CD4-positive, alpha-beta T cell treated with Interleukin-6 for 4 hours (primary cell): ENCODE results near the gene DUOX1.
"Not testable (repeated sequence)": the region's sequence is repeated elsewhere in the genome, so short reads cannot be mapped to it uniquely, and the experiment has no call there.

Experiments used
- DNase-seq: peaks from one replicate; pipeline ENCODE4 v3.0.0-alpha.2; 2020; ENCODE audit warnings: mixed read lengths

The DUOX1 gene

DNA sequence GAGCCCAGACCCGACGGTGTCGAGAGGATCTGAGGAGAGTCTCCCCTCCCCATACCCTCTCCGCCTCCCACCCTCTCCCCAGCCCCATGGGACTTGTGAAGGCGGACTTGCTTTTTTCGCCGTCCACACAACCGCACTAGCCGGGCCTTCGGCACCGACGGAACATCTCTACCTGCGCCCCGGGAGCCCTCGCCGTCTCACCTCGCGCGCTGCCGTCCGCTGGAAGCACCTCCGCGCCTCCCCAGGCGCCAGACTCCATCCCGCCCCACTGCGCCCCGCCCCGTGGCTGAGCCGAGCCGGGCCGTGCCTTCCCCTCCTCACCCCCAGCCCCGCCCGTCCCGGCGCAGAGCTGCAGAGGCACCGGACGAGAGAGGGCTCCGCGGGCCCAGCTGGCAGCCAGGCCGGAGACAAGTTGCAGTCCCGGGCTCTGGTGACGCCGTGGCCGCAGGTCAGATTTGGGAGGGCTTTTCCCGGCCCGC, at the start of gene DUOX1, which contains the start of gene DUOXA1:
TSS of gene DUOX1 (plus strand) at position 344 of the 479 bp plus-strand sequence. CDS start 1,973 bp downstream, outside the sequence.
TSS of gene DUOXA1 (minus strand) at position 229 of the 479 bp plus-strand sequence. CDS start 6,865 bp downstream, outside the sequence.
- DNase-seq, result peak; percentile 43

DNA sequence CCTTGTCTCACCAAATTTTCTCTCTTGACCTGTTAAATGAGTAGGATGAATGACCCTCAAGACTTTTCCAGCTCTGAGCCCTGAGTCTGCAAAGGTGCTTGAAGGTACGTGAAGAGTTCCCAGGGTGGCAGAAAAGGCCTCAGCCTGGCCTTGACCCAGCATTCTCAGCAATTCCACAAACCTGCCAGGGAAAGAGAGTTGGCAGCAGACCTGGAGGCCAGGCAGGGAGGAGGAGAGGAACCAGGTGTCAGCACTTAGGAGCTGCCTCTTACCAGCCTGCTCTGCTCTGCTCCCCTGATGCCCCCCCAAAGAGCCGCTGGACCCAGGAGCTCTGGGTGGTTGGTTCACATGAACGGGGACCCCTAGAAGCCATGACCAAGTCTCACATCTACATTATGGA, 49.2 kb upstream of the DUOX1 start:
- not testable (repeated sequence) for DNase-seq

DNA sequence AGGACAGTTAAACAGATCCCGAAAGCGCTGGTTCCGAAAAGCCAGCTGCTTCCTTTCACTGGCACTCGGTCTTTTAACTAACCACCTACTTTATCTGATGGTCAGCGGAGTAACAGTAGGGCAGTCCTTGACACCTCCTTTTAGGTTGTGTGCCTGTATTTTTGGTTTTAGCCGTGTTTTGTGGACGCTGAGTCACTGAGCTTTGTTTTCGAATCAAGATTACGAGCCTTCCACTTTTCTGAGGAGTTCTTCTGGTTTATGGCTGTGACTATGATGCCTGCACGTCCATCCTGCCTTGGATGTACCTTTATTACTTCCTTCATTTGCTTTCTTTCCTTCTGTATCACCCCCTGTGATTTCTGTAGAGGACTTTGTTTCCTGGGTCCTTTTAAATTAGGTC, 47.4 kb upstream of the DUOX1 start:
- not testable (repeated sequence) for DNase-seq

DNA sequence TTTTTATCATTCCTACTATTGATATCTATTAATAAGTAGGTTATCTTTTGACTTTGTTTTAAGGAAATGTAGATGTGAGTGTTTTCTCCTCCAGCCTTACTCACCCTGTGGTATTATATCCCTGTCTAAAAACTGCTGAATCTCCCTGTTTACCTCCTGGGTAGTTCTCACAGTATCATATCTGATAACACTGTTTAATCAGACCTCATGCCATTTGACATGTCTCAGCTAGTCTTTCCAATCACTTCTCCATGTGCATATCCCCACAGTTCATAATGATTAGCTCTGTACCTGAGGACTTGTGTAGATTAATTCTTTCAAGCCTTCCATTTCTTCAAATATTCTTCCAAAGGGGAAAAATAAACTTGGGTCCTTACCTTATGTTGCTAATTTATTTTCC, 46.6 kb upstream of the DUOX1 start:
- no peak for DNase-seq

DNA sequence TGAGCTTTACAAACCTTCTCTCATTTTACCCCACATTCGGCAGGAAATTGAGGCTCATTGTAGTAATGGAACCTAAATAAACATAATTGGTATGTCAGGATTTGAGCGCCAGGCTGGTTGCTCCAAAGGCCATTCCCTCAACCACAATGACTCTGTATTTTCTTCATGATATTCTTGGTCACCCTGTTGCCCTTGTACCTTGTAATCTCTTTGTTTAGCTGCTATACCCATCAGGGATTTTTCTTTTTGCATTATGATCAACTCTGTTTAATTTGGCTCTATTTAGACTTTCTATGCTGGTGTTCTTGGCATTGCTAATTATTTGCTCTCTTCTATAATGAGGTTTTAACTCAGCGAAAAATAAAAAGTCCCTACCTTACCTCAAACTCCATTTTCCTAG, 45.6 kb upstream of the DUOX1 start:
- DNase-seq, result no peak

DNA sequence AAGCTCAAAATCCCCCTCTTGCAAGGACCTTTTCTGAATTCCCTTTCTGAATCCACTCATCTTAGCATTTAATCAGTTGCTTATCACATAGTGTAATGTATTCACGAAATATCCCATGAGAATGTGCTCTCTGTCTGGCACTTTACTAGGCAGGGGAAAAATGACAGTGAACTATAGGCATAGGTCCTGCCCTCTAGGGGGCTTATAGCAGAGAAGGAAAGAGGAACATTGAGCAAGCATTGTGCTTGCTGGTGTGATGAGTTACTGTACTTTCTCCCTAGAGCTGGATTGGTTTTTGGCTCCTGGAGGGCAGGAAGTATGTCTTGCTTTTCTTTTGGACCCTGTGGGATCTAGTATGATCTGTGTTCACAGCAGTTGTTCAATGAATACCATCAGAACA, 42.3 kb upstream of the DUOX1 start:
- no peak for DNase-seq

DNA sequence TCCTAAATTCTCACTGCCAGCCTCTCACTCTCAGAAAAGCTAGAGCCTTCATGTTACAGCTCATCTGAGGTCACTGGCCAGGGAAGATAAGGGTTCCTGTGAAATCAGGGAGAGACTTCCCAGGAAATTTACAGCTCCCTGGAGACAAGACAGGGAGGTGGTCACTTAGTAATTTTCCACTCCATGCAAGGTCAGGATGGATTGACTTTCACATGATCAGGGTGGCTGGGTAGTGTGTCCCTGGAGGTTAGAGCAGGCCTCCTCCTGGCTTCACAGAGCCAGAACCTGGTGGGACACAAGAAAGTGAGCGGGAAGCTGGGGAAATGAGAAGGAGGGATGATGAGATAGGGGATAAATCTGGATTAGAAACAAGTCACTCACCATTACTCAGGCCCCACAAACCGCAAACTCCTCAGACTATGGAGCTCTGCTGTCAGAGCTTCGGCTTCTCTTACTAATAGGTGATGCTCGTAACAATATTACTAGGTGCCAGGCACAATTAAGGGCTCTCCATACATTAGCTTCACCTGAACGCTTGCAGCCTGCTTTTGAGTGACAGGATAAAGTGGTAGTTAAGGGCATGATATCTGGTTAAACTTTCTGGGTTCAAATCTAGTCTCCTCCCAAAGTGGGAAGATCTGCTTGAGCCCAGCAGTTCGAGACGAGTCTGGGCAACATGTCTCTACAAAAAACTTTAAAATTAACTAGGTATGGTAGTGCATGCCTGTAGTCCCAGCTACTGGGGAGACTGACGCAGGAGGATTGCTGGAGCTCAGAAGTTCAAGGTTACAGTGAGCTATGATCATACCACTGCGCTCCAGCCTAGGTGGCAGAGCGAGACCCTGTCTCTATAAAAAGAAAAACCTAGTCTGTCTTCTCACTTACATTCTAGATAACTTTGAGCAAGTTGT, 40.7 kb upstream of the DUOX1 start:
- DNase-seq, result no peak

DNA sequence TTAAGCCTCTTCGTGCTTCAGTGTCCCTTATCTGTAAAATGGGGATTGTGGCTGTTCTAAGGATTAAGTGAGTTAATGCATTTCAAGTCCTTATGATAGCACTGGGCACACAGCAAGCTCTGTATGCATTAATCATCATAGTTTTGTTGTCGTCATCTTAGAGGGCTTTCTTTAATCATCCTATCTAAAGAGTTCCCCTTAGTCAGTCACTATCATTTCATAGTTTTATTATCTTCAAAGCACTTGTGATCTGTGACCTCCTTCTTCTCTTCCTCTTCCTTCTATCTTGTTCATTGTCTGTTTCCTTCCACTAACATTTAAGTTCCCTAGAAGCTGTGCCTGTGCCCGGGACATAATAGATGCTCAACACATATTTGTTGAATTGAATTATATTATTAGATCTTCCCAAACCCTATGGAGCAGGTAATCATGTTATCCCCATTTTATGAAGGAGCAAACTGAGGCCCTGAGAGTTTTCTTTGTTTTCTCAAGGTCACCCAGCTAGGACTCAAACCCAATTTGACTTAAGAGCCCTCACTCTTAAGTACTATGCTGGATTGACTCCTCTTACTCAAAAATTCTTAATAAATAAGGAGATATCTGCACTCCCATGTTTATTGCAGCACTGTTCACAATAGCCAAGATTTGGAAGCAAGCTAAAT, 40.0 kb upstream of the DUOX1 start:
- no peak for DNase-seq

DNA sequence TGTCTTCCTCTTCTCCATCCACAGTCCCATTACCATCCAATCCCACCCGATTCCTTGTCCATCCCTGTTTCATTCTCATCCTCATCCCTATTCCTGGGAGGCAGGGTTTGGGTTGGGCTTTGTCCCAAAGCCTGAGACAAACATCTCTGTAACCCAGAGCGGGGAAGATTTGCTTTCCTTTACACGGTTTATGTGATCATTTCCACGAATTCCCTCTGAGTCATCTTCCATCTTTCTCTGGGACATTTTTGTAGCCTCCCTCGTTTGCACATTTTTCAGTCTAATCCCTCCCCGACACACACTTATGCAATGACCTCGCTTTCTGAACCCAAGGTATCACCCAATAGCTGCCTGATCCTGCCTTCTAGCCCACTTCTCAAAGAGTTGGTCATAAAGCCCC, 38.6 kb upstream of the DUOX1 start:
- no peak for DNase-seq

DNA sequence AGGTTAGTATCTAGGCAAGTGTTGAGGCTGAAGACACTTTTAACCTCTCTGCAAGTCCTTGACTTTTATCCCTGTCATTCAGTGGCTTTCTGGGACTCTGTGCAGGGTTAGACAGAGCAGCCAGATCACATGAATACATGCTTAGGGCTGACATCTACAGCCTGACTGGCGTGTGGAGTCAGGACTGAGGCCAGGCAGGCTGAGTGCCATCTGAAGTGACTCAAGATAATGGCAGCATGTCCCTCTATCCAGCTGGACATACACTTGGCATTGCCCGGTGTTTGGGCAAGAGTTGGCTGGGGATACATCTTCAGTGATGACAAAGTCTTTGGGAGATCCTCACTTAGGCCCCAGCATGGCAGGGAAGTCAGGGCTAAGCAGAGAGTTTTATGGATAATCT, 38.2 kb upstream of the DUOX1 start:
- DNase-seq, result no peak

DNA sequence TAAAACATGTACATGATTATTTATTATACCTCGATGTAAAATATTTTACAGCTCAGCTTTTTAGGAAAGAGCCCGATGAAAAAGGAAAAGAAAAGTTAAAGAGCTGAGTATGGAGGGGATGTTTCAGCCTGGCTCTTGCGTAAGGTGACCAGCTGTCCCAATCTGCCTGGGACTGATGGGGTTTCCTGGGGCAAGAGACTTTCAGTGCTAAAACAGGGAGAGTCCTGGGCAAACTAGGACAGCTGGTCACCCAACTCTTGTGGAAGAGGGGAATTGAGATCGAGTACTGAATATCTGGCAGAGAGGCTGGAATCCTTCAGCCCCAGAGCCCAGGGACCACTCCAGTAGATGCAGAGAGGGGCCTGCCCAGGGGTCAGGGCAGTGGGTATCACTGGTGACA, 36.8 kb upstream of the DUOX1 start:
- no peak for DNase-seq

DNA sequence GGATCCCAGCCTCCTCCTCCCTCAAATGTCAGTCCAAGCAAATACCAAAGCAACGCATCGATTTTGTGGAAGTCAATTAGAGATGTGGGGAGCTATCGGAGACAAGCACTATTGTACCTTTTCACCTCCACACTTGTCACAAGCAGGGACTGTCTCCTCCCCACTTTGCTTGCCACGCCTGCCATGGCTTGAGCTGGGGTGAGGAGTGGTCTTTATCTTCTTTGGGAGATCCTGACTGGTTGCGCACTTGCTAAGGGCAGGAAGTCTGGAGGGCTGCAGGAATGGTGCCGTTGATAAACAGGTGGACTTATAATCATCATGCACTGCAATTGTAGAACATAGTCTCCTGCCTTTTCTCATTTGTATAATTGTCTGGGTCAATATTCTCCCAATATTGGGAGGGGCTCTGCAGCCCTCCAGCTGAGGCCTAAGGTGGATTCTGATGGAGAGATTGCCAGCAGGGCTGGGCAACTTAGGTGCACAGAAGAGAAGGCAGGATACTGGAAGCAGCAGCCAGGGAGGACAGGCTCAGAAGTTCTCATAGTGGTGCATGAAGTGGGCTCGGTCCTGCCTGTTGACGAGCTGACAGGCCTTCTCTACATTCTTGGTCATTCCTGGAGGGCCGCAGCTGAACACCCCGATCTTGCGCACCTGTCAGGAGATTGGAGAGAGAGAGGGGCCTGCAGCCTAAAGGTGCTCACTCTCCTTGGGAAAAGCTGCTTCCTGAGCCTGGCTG, 36.0 kb upstream of the DUOX1 start:
- no peak for DNase-seq

DNA sequence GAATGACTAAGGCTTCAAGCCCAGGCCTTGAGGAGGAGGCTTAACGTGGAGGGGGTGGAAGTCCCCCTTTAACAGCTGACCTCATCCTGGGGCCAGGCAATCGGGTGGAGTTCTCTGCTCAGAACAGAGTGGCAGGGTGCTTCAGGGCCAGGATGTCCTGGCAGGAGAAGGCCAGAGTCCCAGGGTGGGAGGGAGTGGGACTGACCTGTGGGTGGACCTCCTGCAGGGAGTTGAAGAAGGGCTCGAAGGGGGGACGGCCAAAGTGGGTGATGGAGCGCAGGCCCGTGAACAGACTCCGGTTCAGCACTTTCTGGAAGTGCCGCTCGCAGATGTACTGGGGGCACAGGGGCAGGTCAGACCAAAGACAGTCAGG, 35.5 kb upstream of the DUOX1 start:
- no peak for DNase-seq

DNA sequence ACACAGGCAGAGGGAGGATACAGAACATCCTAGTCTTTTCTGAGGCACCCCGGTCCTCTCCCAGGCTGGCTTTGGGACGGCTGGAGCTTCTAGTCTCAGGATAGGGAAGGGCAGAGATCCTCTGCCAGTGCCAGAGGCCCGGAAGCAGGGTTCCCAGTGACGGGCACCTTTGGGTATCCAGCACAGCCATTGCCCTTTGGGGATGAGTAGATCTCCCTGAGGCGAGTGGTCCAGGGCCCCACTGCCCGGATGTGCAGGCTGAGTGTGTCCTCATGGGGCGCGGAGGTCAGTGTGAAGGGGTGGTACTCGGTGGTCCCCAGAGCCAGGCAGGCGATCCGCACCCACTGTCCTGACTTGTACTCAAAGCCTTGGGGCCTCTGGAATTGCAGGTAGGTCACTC, 34.1 kb upstream of the DUOX1 start:
- no peak for DNase-seq

DNA sequence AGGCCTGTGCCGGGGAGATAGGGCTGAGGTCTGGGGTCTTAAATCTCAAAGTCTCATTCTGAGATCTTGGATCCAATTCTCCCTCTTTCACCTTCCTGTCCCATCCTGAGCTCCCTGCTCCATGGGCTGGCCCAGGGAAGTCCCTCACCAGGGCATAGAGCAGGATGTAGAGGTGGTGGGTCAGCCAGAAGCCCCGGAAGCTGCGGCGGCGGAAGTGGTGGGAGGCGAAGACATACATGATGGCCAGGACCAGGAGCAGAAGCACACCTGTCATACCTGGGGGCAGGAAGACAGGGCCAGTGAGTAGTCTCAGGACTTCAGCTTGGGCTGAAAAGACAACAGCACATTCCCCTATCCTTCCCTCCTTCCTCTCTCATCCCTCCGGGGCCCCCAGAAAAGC, 32.3 kb upstream of the DUOX1 start:
- no peak for DNase-seq

DNA sequence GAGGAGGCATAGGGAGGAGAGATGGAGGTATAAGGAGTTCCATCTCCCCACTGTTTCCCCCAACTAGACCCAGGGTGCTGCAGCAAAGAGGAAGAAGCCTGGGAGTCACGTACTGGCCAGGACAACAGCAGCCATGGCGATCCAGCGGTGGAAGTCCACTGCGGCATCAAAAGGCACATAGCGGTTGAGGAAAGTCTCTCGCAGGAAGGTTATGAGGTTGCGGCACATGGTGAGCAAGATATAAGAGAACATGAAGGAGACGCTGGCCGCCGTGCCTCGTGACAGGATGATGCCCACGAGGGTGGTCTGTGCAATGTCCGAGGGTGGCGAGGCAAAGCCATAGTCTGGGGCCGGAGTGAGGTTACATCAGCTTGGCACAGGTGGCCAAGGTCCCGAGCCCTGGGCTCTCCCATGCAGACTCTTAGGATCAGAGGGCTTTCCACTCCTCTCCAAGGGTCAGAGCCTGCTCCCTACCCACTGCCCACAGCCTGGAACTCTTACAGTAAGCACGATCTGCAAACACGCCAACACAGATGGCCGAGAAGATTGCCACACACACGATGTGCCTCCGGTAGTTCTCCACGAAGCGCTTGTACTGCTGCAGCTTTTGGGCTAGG, 30.1 kb upstream of the DUOX1 start:
- DNase-seq, result no peak

DNA sequence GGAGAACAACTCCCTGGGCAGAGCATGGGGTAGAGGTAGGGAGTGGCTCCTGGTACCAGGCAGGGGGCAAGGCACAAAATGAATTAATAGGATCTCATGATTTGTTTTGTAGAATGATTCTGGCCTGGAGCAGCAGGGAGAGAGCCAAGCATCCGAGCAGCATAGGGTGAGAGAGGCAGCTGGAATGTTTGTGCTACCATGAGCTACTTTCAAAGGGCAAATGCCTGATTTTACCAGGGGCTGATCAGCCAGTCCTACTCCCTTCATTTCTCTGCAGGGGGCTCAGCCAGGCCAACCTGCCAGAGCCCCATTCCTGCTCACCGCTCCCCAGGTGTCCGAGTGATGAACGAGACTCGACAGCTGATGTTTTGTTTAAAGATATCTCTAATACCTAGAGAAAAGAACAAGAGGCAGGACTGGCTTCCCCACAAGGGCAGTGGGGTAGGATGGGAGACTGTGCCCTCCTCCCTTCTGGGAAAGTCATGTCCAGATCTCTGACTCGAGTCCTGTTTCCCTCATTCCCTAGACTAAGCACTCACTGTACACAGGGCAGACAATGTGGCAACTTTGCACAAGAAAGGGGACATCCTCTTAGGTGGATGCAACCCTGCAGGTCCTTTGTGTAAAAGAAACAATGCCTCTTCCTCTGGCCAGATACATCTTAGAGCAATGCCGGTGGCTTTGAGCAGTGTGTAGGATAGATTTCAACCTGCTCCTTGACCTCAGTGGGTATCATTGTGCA, 28.7 kb upstream of the DUOX1 start:
- no peak for DNase-seq

DNA sequence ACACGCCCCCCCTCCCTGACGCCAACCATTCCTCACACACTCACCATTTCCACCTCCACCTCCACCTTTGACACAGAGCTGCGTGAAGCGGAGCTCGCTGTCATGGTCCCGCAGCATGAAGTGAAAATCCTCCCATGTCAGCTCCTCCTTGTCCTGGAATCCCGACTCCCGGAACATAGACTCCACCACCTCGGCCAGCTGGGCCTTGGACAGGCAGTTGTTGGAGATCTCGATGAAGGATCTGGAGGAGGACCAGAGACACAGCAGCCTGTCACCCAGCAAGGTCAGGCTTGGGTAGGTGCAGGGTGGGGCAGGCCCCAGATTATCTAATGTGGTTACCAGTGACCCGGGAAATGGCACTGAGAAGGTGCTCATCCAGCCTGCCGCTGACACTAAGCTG, 28.0 kb upstream of the DUOX1 start:
- no peak for DNase-seq

DNA sequence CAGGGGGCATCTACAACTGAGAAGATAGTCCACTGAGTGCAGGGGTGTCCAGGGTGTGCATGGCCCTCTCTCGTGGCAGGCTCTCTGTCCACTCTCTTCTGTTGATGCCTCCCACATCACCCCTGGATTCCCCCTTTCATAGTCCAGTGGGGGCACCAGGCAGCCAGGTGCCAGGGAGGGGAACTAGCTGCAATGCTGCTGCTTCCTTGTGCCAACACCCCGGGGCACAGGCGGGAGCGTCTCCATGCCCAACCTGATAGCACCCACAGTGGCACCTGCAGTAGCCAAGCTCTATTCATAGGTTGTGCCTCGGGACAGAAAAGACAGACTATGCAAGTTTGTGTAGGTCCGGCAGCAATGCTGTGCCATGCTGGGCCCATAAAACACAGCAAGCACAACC, 27.6 kb upstream of the DUOX1 start:
- DNase-seq, result no peak

DNA sequence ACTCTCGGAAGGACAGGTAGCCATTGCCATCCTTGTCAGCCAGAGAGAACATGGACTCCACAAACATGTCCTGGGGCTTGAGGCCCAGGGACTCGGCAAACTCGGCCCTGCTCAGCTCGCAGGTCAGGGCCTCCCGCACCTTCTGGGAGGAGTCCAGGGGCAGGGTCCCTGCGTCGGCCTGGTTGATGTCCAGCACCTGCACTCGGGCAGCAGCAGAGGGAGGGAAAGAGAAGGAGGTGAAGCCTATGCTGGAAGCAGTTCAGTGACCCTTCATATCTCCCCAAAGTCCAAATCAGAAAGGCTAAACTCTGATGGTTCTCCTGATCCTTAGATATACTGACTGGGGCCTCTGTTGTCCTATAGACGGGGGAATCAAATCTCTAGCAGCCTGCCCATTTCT, 25.6 kb upstream of the DUOX1 start:
- not testable (repeated sequence) for DNase-seq

DNA sequence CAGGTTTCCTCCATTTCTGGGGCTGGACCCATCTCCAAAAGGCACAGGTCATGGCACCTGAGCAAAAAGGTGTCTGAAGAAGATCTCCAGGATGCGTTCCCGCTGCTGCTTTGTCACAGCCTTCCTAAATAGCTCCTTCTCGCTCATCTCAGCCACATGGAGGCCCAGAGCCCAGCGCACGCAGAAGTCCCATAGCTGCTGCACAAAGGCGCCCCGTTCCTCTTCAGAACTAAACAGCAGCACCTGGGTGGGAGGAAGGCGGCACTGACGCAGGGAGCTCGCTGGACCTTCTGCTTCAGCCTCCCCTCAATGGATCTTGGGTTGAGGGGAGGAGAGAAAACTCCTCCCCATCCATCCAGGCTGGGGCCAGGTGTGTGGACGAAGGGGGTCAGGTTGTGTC, 24.2 kb upstream of the DUOX1 start:
- no peak for DNase-seq
